Liver (tissue), 9 donors: ENCODE data around the gene ASPG. TPM values are rescaled to one million over a fixed set of nuclear protein-coding genes. Genes with fewer than 3 reads are reported as not detected.

Source experiments
- DNase-seq: peaks from one replicate; pipeline ENCODE4 v3.0.0-alpha.2; 2017; ENCODE audit warnings: low spot score
- H3K27ac ChIP-seq, 2 donors: one replicate each; pipeline ENCODE4 v1.7.0; 2013; ENCODE audit warnings: inconsistent platforms in 2 of 2, low read length in 2 of 2, control low read depth in 1 of 2, low read depth in 1 of 2, mild to moderate bottlenecking in 1 of 2
- H3K27me3 ChIP-seq, 4 donors: one replicate each; pipeline versions ENCODE4 v1.6.1 to v1.7.0; 2013; ENCODE audit warnings: low read length in 3 of 4, inconsistent platforms in 1 of 4, mild to moderate bottlenecking in 1 of 4, moderate library complexity in 1 of 4; ENCODE audit not compliant: control insufficient read depth in 4 of 4, insufficient read depth in 4 of 4
- H3K36me3 ChIP-seq, 4 donors: one replicate each; pipeline versions ENCODE4 v1.6.1 to v1.7.0; 2013; ENCODE audit warnings: low read length in 3 of 4, mild to moderate bottlenecking in 3 of 4, low read depth in 1 of 4, moderate library complexity in 1 of 4; ENCODE audit not compliant: control insufficient read depth in 4 of 4, insufficient read depth in 3 of 4
- H3K4me1 ChIP-seq, 4 donors: one replicate each; pipeline versions ENCODE4 v1.6.1 to v1.7.0; 2013; ENCODE audit warnings: low read length in 3 of 4, mild to moderate bottlenecking in 3 of 4, moderate library complexity in 1 of 4; ENCODE audit not compliant: control insufficient read depth in 4 of 4, insufficient read depth in 4 of 4
- H3K4me3 ChIP-seq, 3 donors: one replicate each; pipeline versions ENCODE4 v1.6.1 to v1.7.0; 2013; ENCODE audit warnings: low read length in 3 of 3, control low read depth in 1 of 3, low read depth in 1 of 3, mild to moderate bottlenecking in 1 of 3
- H3K9ac ChIP-seq, 2 donors: one replicate each; pipeline ENCODE4 v1.7.0; 2013; ENCODE audit warnings: low read length in 2 of 2, mild to moderate bottlenecking in 2 of 2, moderate library complexity in 2 of 2, control low read depth in 1 of 2, low read depth in 1 of 2
- H3K9me3 ChIP-seq, 4 donors: one replicate each; pipeline versions ENCODE4 v1.6.1 to v1.7.0; 2013; ENCODE audit warnings: low read length in 3 of 4; ENCODE audit not compliant: control insufficient read depth in 4 of 4
- EGR1 ChIP-seq, 2 donors: IDR thresholded peaks; 2 replicates each; pipeline ENCODE4 v1.6.1; 2016 to 2018; ENCODE audit warnings: antibody characterized with exemption in 2 of 2, low read depth in 2 of 2
- FOXA1 ChIP-seq: IDR thresholded peaks from 2 replicates; pipeline ENCODE4 v1.6.1; 2016; ENCODE audit warnings: antibody characterized with exemption
- FOXA2 ChIP-seq: IDR thresholded peaks from 2 replicates; pipeline ENCODE4 v1.6.1; 2016; ENCODE audit warnings: antibody characterized with exemption
- GABPA ChIP-seq, 2 donors: IDR thresholded peaks in 1 of 2; conservative IDR thresholded peaks in 1 of 2; 2 replicates each; pipeline ENCODE4 v1.6.1; 2016; ENCODE audit warnings: antibody characterized with exemption in 2 of 2, mild to moderate bottlenecking in 1 of 2, moderate library complexity in 1 of 2
- HNF4A ChIP-seq, 2 donors: conservative IDR thresholded peaks; 2 replicates each; pipeline ENCODE4 v1.6.1; 2016; ENCODE audit warnings: antibody characterized with exemption in 2 of 2, mild to moderate bottlenecking in 2 of 2
- HNF4G ChIP-seq: IDR thresholded peaks from 2 replicates; pipeline ENCODE4 v1.6.1; 2016; ENCODE audit warnings: antibody characterized with exemption
- JUND ChIP-seq, 2 donors: IDR thresholded peaks; 2 replicates each; pipeline ENCODE4 v1.6.1; 2016; ENCODE audit warnings: antibody characterized with exemption in 2 of 2
- NR2F2 ChIP-seq: IDR thresholded peaks from 2 replicates; pipeline ENCODE4 v1.6.1; 2016; ENCODE audit warnings: antibody characterized with exemption
- RAD21 ChIP-seq, 2 donors: IDR thresholded peaks; 2 replicates each; pipeline ENCODE4 v1.6.1; 2016; ENCODE audit warnings: antibody characterized with exemption in 2 of 2, mild to moderate bottlenecking in 2 of 2
- RXRA ChIP-seq, 2 donors: IDR thresholded peaks; 2 replicates each; pipeline ENCODE4 v1.6.1; 2017 to 2018; ENCODE audit warnings: antibody characterized with exemption in 2 of 2, mild to moderate bottlenecking in 1 of 2
- SP1 ChIP-seq: IDR thresholded peaks from 2 replicates; pipeline ENCODE4 v1.6.1; 2018; ENCODE audit warnings: antibody characterized with exemption, mild to moderate bottlenecking
- TAF1 ChIP-seq: conservative IDR thresholded peaks from 2 replicates; pipeline ENCODE4 v1.6.1; 2016; ENCODE audit warnings: antibody characterized with exemption, mild to moderate bottlenecking
- YY1 ChIP-seq: IDR thresholded peaks from 2 replicates; pipeline ENCODE4 v1.6.1; 2016; ENCODE audit warnings: antibody characterized with exemption, mild to moderate bottlenecking
- WGBS: extraction: QIAGEN DNeasy Blood & Tissue Kit; methylation state at CpG from one replicate; pipeline ENCODE4 v1.1.7; 2013; 5-methylcytosine and 5-hydroxymethylcytosine counted together
- polyA plus RNA-seq, 2 donors: library from polyadenylated mRNA; stranded (reverse) in 1 of 2; unstranded in 1 of 2; fragments of 200-250 nt in 1 of 2; fragments of >200 nt in 1 of 2; fragmentation: Nextera tagmentation in 1 of 2; extraction: Ambion mirVana in 1 of 2; gene quantifications; one replicate each; pipeline versions ENCODE4 v1.2.1 to v1.2.3, GENCODE V29; 2013 to 2015
- total RNA-seq, 2 donors: library from RNA; depleted of rRNA; stranded (reverse); fragments of >200 nt; gene quantifications; one replicate each; pipeline ENCODE4 v1.2.3, GENCODE V29; 2014
- TF ChIP-seq, protein P1 (sequence below): fragments of 150-350 bp; IDR thresholded peaks from 2 replicates; pipeline ENCODE4 v1.5.1; 2017; ENCODE audit warnings: improper control_type of control experiment, low read depth, low read length; ENCODE audit not compliant: missing input control
- TF ChIP-seq, protein P2 (sequence below): IDR thresholded peaks from 2 replicates; pipeline ENCODE4 v1.6.1; 2016; ENCODE audit warnings: antibody characterized with exemption
- TF ChIP-seq, protein P3 (sequence below): IDR thresholded peaks from 2 replicates; pipeline ENCODE4 v1.6.1; 2016; ENCODE audit warnings: antibody characterized with exemption, mild to moderate bottlenecking
- donor health status: healthy.
- donor health status: healthy.
- donor health status: healthy.
- donor health status: healthy.
- donor health status: healthy.

ASPG gene
- total and polyA plus RNA-seq, 4 donors = 42.4 to 158 (median 110) TPM

DNA sequence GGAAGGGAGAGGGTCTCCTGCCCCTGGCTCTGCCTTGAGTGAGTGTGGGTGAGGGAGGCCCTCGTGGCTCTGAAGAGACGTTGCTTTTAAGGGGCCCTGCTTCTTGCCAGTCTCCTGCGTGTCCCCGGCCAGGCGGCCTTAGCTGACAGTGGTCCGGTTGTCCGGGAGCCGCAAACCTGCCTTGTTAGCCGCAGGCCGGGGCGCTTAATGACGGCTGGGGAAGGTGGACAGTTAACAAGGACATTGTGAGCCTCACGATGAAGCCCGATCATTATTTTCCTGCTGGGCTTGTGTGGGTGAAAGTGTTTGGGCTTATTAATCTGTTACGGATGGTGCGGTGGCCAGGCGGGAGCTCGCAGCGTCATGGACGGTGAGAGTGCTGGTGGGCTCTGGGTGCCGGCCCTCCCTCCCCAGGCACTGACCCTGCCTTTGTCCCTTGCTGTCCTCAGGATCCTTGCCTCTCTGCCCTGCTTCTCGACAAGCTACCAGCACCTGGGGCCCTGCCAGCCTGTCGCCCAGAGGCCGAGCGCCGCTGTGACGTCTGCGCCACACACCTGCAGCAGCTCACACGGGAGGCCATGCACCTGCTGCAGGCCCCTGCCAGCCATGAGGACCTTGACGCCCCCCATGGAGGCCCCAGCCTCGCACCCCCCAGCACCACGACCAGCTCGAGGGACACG is 66.2 kb downstream of the ASPG start:
- Histone ChIP-seq H3K9me3 (no peaks in the 10 kb centered on the region), H3K4me1 (peaks cover 0 to 6% (median 0%) of the 10 kb centered on the region in 4 donors), H3K9ac (no peak overlapping the region), H3K36me3 (peaks cover 0 to 1% (median 0%) of the 10 kb centered on the region in 4 donors), H3K27ac (no peak overlapping the region), H3K4me3 (no peak overlapping the region), H3K27me3 (no peaks in the 10 kb centered on the region)
- WGBS = 90% methylated on average over 34 of the region's 34 CpGs
- DNase-seq = no peak
- TF ChIP-seq TAF1 = no peak
- no peak for TF ChIP-seq RAD21 (IDR thresholded peaks at IDR 0.05)
- no peak for TF ChIP-seq HNF4A (conservative IDR thresholded peaks at IDR 0.05)
- TF ChIP-seq FOXA1 = no peak
- TF ChIP-seq HNF4G = no peak
- TF ChIP-seq, protein P1, sequence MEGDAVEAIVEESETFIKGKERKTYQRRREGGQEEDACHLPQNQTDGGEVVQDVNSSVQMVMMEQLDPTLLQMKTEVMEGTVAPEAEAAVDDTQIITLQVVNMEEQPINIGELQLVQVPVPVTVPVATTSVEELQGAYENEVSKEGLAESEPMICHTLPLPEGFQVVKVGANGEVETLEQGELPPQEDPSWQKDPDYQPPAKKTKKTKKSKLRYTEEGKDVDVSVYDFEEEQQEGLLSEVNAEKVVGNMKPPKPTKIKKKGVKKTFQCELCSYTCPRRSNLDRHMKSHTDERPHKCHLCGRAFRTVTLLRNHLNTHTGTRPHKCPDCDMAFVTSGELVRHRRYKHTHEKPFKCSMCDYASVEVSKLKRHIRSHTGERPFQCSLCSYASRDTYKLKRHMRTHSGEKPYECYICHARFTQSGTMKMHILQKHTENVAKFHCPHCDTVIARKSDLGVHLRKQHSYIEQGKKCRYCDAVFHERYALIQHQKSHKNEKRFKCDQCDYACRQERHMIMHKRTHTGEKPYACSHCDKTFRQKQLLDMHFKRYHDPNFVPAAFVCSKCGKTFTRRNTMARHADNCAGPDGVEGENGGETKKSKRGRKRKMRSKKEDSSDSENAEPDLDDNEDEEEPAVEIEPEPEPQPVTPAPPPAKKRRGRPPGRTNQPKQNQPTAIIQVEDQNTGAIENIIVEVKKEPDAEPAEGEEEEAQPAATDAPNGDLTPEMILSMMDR = no peak

DNA sequence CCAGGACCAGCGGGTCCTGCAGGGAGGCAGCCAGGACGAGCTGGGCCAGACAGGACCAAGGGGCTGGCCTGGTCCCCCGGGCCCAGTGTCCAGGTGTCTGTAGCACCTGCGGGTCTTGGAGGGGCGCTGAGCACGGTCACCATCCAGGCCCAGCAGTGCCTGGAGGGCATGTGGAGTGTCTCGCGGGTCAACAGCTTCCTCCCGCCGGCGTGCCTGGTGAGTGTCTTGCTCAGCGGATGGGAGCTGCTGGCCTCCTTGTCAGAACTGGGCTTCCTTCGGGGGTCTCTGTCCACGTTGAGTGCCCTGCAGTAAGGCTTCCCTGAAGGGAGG is 66.7 kb downstream of the ASPG start:
- Histone ChIP-seq H3K27ac (no peak overlapping the region), H3K36me3 (peaks cover 0 to 1% (median 0%) of the 10 kb centered on the region in 4 donors), H3K9me3 (no peaks in the 10 kb centered on the region), H3K4me1 (peaks cover 0 to 6% (median 0%) of the 10 kb centered on the region in 4 donors), H3K4me3 (no peak overlapping the region), H3K9ac (no peak overlapping the region), H3K27me3 (no peaks in the 10 kb centered on the region)
- TF ChIP-seq SP1 (no peak), EGR1 (IDR thresholded peaks at IDR 0.05; ENCODE audit: low read depth in 2 of 2) (no peak)
- 92% methylated on average over 14 of the region's 14 CpGs for WGBS
- DNase-seq = no peak

DNA sequence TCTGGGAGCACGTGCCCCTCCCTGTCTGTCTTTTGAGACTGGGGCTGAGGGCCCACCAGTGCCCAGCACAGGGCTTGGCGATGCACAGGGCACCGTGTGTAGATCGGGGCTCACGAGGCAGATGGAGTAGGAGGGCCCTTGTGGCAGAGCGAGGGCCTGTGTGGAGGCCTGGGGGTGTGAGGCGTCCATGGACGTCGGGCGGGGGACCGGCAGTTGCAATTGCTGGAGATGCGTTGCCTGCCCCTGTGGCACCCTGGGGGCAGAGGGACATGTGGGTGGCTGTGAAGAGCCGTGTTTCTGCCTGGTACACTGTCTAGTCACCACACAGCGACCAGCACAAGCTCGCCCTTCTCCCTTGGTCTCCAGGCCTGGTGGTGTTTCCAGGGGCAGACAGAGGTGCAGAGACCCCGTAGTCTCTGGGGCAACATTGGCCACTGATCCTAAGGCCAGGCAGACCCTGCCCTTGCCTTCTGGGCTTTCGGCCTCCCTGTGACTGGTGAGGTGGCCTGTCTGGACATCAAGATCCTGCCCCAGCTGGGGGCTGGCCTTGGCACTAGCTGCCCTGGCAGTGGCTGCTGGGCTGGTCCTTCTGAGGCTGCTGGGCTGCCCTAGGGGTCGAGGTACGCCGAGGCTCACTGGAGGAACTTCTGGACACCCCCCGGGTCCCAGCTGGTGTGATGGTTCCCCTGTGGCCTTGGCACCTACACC is 67.3 kb downstream of the ASPG start:
- no peaks in the 10 kb centered on the region for H3K9me3 ChIP-seq
- no peak for TF ChIP-seq RAD21 (IDR thresholded peaks at IDR 0.05)
- no peak for TF ChIP-seq FOXA1
- no peak for TF ChIP-seq RXRA (IDR thresholded peaks at IDR 0.05)
- no peak for TF ChIP-seq SP1
- TF ChIP-seq, protein P2, sequence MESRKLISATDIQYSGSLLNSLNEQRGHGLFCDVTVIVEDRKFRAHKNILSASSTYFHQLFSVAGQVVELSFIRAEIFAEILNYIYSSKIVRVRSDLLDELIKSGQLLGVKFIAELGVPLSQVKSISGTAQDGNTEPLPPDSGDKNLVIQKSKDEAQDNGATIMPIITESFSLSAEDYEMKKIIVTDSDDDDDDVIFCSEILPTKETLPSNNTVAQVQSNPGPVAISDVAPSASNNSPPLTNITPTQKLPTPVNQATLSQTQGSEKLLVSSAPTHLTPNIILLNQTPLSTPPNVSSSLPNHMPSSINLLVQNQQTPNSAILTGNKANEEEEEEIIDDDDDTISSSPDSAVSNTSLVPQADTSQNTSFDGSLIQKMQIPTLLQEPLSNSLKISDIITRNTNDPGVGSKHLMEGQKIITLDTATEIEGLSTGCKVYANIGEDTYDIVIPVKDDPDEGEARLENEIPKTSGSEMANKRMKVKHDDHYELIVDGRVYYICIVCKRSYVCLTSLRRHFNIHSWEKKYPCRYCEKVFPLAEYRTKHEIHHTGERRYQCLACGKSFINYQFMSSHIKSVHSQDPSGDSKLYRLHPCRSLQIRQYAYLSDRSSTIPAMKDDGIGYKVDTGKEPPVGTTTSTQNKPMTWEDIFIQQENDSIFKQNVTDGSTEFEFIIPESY = no peak
- no peak for TF ChIP-seq YY1
- no peak for TF ChIP-seq TAF1
- no peak for TF ChIP-seq JUND (IDR thresholded peaks at IDR 0.05)
- TF ChIP-seq, protein P1 = no peak
- TF ChIP-seq FOXA2 = no peak
- TF ChIP-seq, protein P3, sequence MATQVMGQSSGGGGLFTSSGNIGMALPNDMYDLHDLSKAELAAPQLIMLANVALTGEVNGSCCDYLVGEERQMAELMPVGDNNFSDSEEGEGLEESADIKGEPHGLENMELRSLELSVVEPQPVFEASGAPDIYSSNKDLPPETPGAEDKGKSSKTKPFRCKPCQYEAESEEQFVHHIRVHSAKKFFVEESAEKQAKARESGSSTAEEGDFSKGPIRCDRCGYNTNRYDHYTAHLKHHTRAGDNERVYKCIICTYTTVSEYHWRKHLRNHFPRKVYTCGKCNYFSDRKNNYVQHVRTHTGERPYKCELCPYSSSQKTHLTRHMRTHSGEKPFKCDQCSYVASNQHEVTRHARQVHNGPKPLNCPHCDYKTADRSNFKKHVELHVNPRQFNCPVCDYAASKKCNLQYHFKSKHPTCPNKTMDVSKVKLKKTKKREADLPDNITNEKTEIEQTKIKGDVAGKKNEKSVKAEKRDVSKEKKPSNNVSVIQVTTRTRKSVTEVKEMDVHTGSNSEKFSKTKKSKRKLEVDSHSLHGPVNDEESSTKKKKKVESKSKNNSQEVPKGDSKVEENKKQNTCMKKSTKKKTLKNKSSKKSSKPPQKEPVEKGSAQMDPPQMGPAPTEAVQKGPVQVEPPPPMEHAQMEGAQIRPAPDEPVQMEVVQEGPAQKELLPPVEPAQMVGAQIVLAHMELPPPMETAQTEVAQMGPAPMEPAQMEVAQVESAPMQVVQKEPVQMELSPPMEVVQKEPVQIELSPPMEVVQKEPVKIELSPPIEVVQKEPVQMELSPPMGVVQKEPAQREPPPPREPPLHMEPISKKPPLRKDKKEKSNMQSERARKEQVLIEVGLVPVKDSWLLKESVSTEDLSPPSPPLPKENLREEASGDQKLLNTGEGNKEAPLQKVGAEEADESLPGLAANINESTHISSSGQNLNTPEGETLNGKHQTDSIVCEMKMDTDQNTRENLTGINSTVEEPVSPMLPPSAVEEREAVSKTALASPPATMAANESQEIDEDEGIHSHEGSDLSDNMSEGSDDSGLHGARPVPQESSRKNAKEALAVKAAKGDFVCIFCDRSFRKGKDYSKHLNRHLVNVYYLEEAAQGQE = no peak
- TF ChIP-seq NR2F2 = no peak
- TF ChIP-seq EGR1 (IDR thresholded peaks at IDR 0.05; ENCODE audit: low read depth in 2 of 2) = no peak
- no peak for TF ChIP-seq HNF4A (conservative IDR thresholded peaks at IDR 0.05)
- no peak for TF ChIP-seq HNF4G
- TF ChIP-seq GABPA (IDR thresholded peaks at IDR 0.05 in 1 of 2, conservative IDR thresholded peaks at IDR 0.05 in 1 of 2) = no peak

More for the DNA sequence above, 67.3 kb downstream of the ASPG start:
- peaks cover 0 to 6% (median 0%) of the 10 kb centered on the region in 4 donors for H3K4me1 ChIP-seq
- DNase-seq = no peak
- H3K36me3 ChIP-seq = peaks cover 0 to 1% (median 0%) of the 10 kb centered on the region in 4 donors
- H3K27ac ChIP-seq = no peak overlapping the region
- H3K27me3 ChIP-seq = no peaks in the 10 kb centered on the region
- no peak overlapping the region for H3K9ac ChIP-seq
- H3K4me3 ChIP-seq = no peak overlapping the region
- whole genome bisulfite sequencing = 88% methylated on average over 21 of the region's 21 CpGs
